GM23248 (cell line): ENCODE measurements around the gene BUB1B.

ENCODE experiments used
- EZH2 ChIP-seq: fragments of 200-600 bp; sonication (generic); IDR thresholded peaks from 2 replicates; pipeline ENCODE4 v1.6.1; 2018; ENCODE audit warnings: antibody characterized with exemption, mild to moderate bottlenecking; ENCODE audit not compliant: insufficient read depth, poor library complexity, severe bottlenecking
- EZH2phosphoT487 ChIP-seq: fragments of 200-600 bp; sonication (generic); IDR thresholded peaks from 2 replicates; pipeline ENCODE4 v1.6.1; 2018; ENCODE audit warnings: antibody characterized with exemption, moderate library complexity, mild to moderate bottlenecking, low read depth; ENCODE audit not compliant: insufficient read depth

- no peak for TF ChIP-seq EZH2
- TF ChIP-seq EZH2phosphoT487: no peak
Observed at GRCh38 chr15:40240619-40241221, 79.9 kb downstream of the BUB1B start.
